ENCODE measurements around the gene PRAF2. TPM values are rescaled to one million over a fixed set of nuclear protein-coding genes. Genes with fewer than 3 reads are reported as not detected.

Gene PRAF2
- total and polyA plus RNA-seq, 9 of the 15 experiments (the other 6 are each of a cell fraction or from before 2014, with no cell fraction given), result 0.24 to 5.7 (median 2.0) TPM

GRCh38 chrX:49079489-49080428, 6.0 kb upstream of the PRAF2 start, which contains the start of gene WDR45 (continued):
- peak in 1 of 2 experiments; percentile 66; a peak in 1 of 4 replicates for TF ChIP-seq BCLAF1 (IDR thresholded peaks at IDR 0.05; ENCODE audit: borderline replicate concordance in 1 of 2, control insufficient read depth in 1 of 2, low read depth in 2 of 2, low read length in 1 of 2)
- peak; percentile 77 for TF ChIP-seq POLR2H (tag; IDR thresholded peaks at IDR 0.05; ENCODE audit: low read depth)
- TF ChIP-seq JUND (IDR thresholded peaks at IDR 0.05; ENCODE audit: borderline replicate concordance, low read depth, low read length), result peak; percentile 99
- TF ChIP-seq JUND (tag; IDR thresholded peaks at IDR 0.05; ENCODE audit: borderline replicate concordance, low read depth, low read length), result peak; percentile 96; the same call in 2 of the 3 replicates
- no peak for TF ChIP-seq HINFP (tag; conservative IDR thresholded peaks at IDR 0.05; ENCODE audit: low read depth)
- TF ChIP-seq SP1 (CRISPR knock-in tag; IDR thresholded peaks at IDR 0.05), result peak; percentile 30; the same call in 1 of the 2 replicates
- no peak for TF ChIP-seq HEY1 (CRISPR knock-in tag; IDR thresholded peaks at IDR 0.05; ENCODE audit: borderline replicate concordance)
- peak; percentile 95 for TF ChIP-seq POLR2G (IDR thresholded peaks at IDR 0.05; ENCODE audit: low read depth, low read length)
- TF ChIP-seq ZNF232 (CRISPR knock-in tag; IDR thresholded peaks at IDR 0.05), result peak; percentile 71; the same call in 1 of the 2 replicates
- TF ChIP-seq ELF4 (CRISPR knock-in tag; IDR thresholded peaks at IDR 0.05), result 0 out of 2 replicates have a peak, but pooled peaks have one; percentile 6
- peak; percentile 87 for TF ChIP-seq ETV5 (CRISPR knock-in tag; IDR thresholded peaks at IDR 0.05; ENCODE audit: low read depth)
- peak; percentile 91 for TF ChIP-seq NKRF (IDR thresholded peaks at IDR 0.05; ENCODE audit: borderline replicate concordance)
- no peak for TF ChIP-seq MYNN (IDR thresholded peaks at IDR 0.05)
- no peak for TF ChIP-seq MYNN (CRISPR knock-in tag; IDR thresholded peaks at IDR 0.05)
- TF ChIP-seq SMC3 (conservative IDR thresholded peaks at IDR 0.05; ENCODE audit: insufficient read depth, low read depth, low read length), result no peak
- TF ChIP-seq SP2 (IDR thresholded peaks at IDR 0.05; ENCODE audit: extremely low read depth, low read depth, low read length, poor library complexity, severe bottlenecking), result peak; percentile 20
- TF ChIP-seq ETS2 (tag; IDR thresholded peaks at IDR 0.05; ENCODE audit: borderline replicate concordance, poor library complexity, severe bottlenecking), result no peak
- peak; percentile 47; the same call in 1 of the 2 replicates for TF ChIP-seq CREB1 (IDR thresholded peaks at IDR 0.05)
- TF ChIP-seq CREB1 (CRISPR knock-in tag; IDR thresholded peaks at IDR 0.05), result no peak
- TF ChIP-seq GTF2E2 (tag; IDR thresholded peaks at IDR 0.05), result peak; percentile 71
